K562 (cell line): ENCODE data around the gene RXRA. TPM values are rescaled to one million over a fixed set of nuclear protein-coding genes. Genes with fewer than 3 reads are reported as not detected.

ENCODE experiments used
- ATAC-seq: fragments of 200-7000 bp; cut with Tn5 transposase; 3 replicates; pipeline ENCODE4 v1.9.1; 2020; ENCODE audit warnings: moderate library complexity
- BruUV-seq: library from RNA; stranded (reverse); fragments of 400-500 nt; replicated peaks from 2 replicates; lab custom pipeline; 2021; lab: Mats Ljungman, UMichigan
- CTCF ChIA-PET: fragments of 300-600 bp; formaldehyde crosslinking; extraction: SDS; loops from one replicate; lab custom pipeline; 2021; ENCODE audit warnings: low intra/inter-chr PET ratio; lab: Yijun Ruan, JAX
- POLR2A ChIA-PET: fragments of 300-600, 350-650 bp; sonication (Branson Sonifier 250); formaldehyde crosslinking; extraction: SDS; loops from one replicate; lab custom pipeline; 2021; ENCODE audit warnings: antibody characterized with exemption, inconsistent platforms; lab: Yijun Ruan, JAX
- DNase-seq, 4 experiments: peaks; one replicate each; pipeline versions ENCODE4 v3.0.0 to v3.0.0-alpha.2; 2011 to 2018; ENCODE audit warnings: low spot score in 3 of 4, mixed read lengths in 3 of 4; ENCODE audit errors: extremely low read depth in 1 of 4
- FAIRE-seq: peaks from 2 replicates; lab custom pipeline; 2011; peaks lifted over from hg19 to GRCh38; lab: Jason Lieb, UNC
- H2AFZ ChIP-seq: 2 replicates; pipeline ENCODE4 v1.6.0; 2011; ENCODE audit warnings: low read depth, low read length, control low read depth, inconsistent platforms
- H3K27ac ChIP-seq: fragments of 200-600 bp; 3 replicates; pipeline ENCODE4 v1.8.0; 2011; ENCODE audit warnings: low read depth, mild to moderate bottlenecking, control low read depth, inconsistent platforms, low read length, moderate library complexity, mixed read lengths; ENCODE audit errors: extremely low read depth
- H3K27me3 ChIP-seq, 2 experiments: fragments of 300-600 bp in 1 of 2; 2 replicates in 1 of 2; 3 replicates in 1 of 2; pipeline versions ENCODE4 v1.6.0 to v1.8.0; 2011; ENCODE audit warnings: inconsistent platforms in 2 of 2, low read length in 2 of 2, mild to moderate bottlenecking in 1 of 2, mixed read lengths in 1 of 2, moderate library complexity in 1 of 2; ENCODE audit not compliant: control insufficient read depth in 2 of 2, insufficient read depth in 2 of 2
- H3K36me3 ChIP-seq: fragments of 300-600 bp; 3 replicates; pipeline ENCODE4 v1.8.0; 2011; ENCODE audit warnings: mild to moderate bottlenecking, low read length, inconsistent platforms; ENCODE audit not compliant: control insufficient read depth, insufficient read depth
- H3K4me1 ChIP-seq, 2 experiments: fragments of 200-600 bp in 1 of 2; replicated peaks in 1 of 2; 2 replicates in 1 of 2; 3 replicates in 1 of 2; pipeline versions ENCODE4 v1.5.1 to v1.8.0; 2011; ENCODE audit warnings: inconsistent platforms in 2 of 2, low read length in 2 of 2, mild to moderate bottlenecking in 1 of 2, mixed read lengths in 1 of 2, moderate library complexity in 1 of 2; ENCODE audit not compliant: control insufficient read depth in 2 of 2, insufficient read depth in 2 of 2
- H3K4me2 ChIP-seq: 2 replicates; pipeline ENCODE4 v1.6.1; 2011; ENCODE audit warnings: low read length, control low read depth, inconsistent platforms, mixed read lengths; ENCODE audit not compliant: insufficient read depth
- H3K4me3 ChIP-seq: fragments of 200-600 bp; sonication (generic), shearing (Covaris generic); 2 replicates; pipeline ENCODE4 v1.5.1; 2016; ENCODE audit warnings: control low read depth, inconsistent platforms
- H3K79me2 ChIP-seq: fragments of 200-600 bp; 3 replicates; pipeline ENCODE4 v1.8.0; 2011; ENCODE audit warnings: low read length, inconsistent platforms; ENCODE audit not compliant: control insufficient read depth, insufficient read depth
- H3K9ac ChIP-seq, 2 experiments: 2 replicates each; pipeline versions ENCODE4 v1.6.0 to v1.6.1; 2011; ENCODE audit warnings: low read depth in 2 of 2, low read length in 2 of 2, control low read depth in 1 of 2, inconsistent platforms in 1 of 2, mild to moderate bottlenecking in 1 of 2, mixed read lengths in 1 of 2; ENCODE audit not compliant: insufficient read depth in 1 of 2
- H3K9me1 ChIP-seq: one replicate; pipeline ENCODE4 v1.6.0; 2011; ENCODE audit warnings: inconsistent platforms, mild to moderate bottlenecking, low read length, moderate library complexity; ENCODE audit not compliant: control insufficient read depth, insufficient read depth
- H3K9me3 ChIP-seq: replicated peaks from 2 replicates; pipeline ENCODE4 v1.5.1; 2011; ENCODE audit warnings: low read depth, low read length, inconsistent platforms; ENCODE audit not compliant: control insufficient read depth, insufficient read depth
- H4K20me1 ChIP-seq: replicated peaks from 2 replicates; pipeline ENCODE4 v1.6.1; 2011; ENCODE audit warnings: low read length, inconsistent platforms, mixed read lengths; ENCODE audit not compliant: control insufficient read depth, insufficient read depth
- CBX1 ChIP-seq: sonication (generic); IDR thresholded peaks from 2 replicates; pipeline ENCODE4 v1.6.1; 2016; ENCODE audit warnings: antibody characterized with exemption, low read depth, mild to moderate bottlenecking
- HLTF ChIP-seq: fragments of 450-650 bp; IDR thresholded peaks from 2 replicates; pipeline ENCODE4 v1.6.1; 2016
- NR2C2 ChIP-seq, 2 experiments: fragments of 200-800 bp in 1 of 2; sonication (Bioruptor generic) in 1 of 2; sonication (generic) in 1 of 2; formaldehyde crosslinking in 1 of 2; IDR thresholded peaks; 2 replicates each; pipeline versions ENCODE4 v1.6.1 to v1.8.0; 2016 to 2022; ENCODE audit warnings: mild to moderate bottlenecking in 1 of 2, missing compliant biosample characterization in 1 of 2, missing genetic modification characterization in 1 of 2, missing genetic modification reagents in 1 of 2
- PCBP2 ChIP-seq: fragments of 200-400 bp; formaldehyde crosslinking; IDR thresholded peaks from 2 replicates; pipeline ENCODE4 v1.6.1; 2018; ENCODE audit warnings: low read length, low read depth, mild to moderate bottlenecking, moderate library complexity; ENCODE audit not compliant: poor library complexity, severe bottlenecking
- ZNF239 ChIP-seq: fragments of 250-450 bp; sonication (Bioruptor Pico); IDR thresholded peaks from 2 replicates; pipeline ENCODE4 v1.4.0; 2020; ENCODE audit warnings: mild to moderate bottlenecking
- ZNF253 ChIP-seq: fragments of 250-450 bp; sonication (Bioruptor Pico); conservative IDR thresholded peaks from 2 replicates; pipeline ENCODE4 v1.6.1; 2021; ENCODE audit warnings: mild to moderate bottlenecking
- WGBS: fragments of 100-300 bp; shearing (Covaris generic); methylation state at CpG from one replicate; pipeline ENCODE4 v1.1.6; 2016; ENCODE audit warnings: low coverage, mixed read lengths; ENCODE audit not compliant: insufficient coverage; ENCODE audit errors: missing lambda C conversion rate; 5-methylcytosine and 5-hydroxymethylcytosine counted together
- in situ Hi-C: fragments of 300-500 bp; cut with MboI; formaldehyde crosslinking; loops from 4 replicates; pipeline ENCODE4 v1.15.0; 2018; ENCODE audit warnings: inconsistent platforms, mixed read lengths
- intact Hi-C: fragments of 100-400 bp; cut with micrococcal nuclease; formaldehyde crosslinking; loops from 2 replicates; pipeline ENCODE4 v1.14.2; 2022
- polyA plus RNA-seq, 8 experiments: library from polyadenylated mRNA; depleted of rRNA in 4 of 8; stranded (reverse) in 5 of 8; unstranded in 3 of 8; fragments of >200 nt; fragmentation: Nextera tagmentation in 2 of 8; fragmentation: Illumina TruSeq in 1 of 8; extraction: Ambion mirVana in 2 of 8; extraction: Trizol in 1 of 8; gene quantifications; 2 replicates each; pipeline versions ENCODE4 v1.2.1 to v1.2.3, GENCODE V29; 2011 to 2014; ENCODE audit warnings: inconsistent platforms in 1 of 8, missing spikeins in 1 of 8
- total RNA-seq, 7 experiments: library from RNA; depleted of rRNA in 6 of 7; stranded (reverse); fragments of >200 nt in 6 of 7; fragmentation: Illumina TruSeq in 2 of 7; extraction: Trizol in 2 of 7; gene quantifications; 2 replicates each; pipeline versions ENCODE4 v1.2.1 to v1.2.3, GENCODE V29; 2011 to 2021; ENCODE audit warnings: low replicate concordance in 1 of 7
- TF ChIP-seq, protein P1 (sequence below): fragments of 150-350 bp; IDR thresholded peaks from 2 replicates; pipeline ENCODE4 v1.6.1; 2014; ENCODE audit warnings: low read depth, mild to moderate bottlenecking, low read length, borderline replicate concordance
- TF ChIP-seq, protein P2 (sequence below), 2 experiments: fragments of 250-450 bp in 1 of 2; fragments of 450-650 bp in 1 of 2; sonication (Bioruptor Pico) in 1 of 2; IDR thresholded peaks; 2 replicates each; pipeline versions ENCODE4 v1.6.1 to v1.8.0; 2016 to 2021; ENCODE audit warnings: mild to moderate bottlenecking in 2 of 2, moderate library complexity in 2 of 2, missing compliant biosample characterization in 1 of 2, missing genetic modification characterization in 1 of 2

RXRA gene
- total and polyA plus RNA-seq, 9 of the 15 experiments (the other 6 are each of a cell fraction or from before 2014, with no cell fraction given) = 0.35 to 23.6 (median 4.6) TPM

DNA sequence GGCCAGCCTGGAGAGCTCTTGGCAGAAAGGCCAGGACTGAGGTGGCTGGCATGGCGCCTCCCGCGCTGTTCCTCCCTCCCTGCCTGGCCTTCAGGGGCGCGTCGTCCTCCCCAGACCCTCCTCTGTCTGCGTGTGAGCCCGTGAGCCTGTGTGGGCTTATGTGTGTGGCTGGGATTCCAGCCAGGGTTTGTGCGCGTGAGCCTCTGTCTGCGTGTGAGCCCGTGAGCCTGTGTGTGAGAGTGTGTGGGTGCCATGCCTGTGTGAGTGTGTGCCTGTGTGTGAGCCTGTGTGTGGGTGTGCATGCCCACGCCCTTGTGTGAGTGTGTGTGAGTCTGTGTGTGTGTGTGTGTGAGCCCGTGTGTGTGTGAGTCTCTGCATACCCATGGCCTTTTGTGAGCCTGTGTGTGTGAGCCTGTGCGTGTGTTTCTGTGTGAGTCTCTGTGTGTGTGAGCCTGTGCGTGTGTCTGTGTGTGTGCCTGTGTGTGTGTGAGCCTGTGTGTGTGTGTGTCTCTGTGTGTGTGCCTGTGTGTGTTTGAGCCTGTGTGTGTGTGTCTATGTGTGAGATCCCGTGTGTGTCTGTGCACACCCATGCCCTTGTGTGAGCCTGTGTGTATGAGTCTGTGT lies 13.0 kb downstream of the RXRA start:
- WGBS = 50% methylated on average over 11 of the region's 17 CpGs
- intact Hi-C loops (no loop called here), in situ Hi-C loops (no loop called here)
- peak overlapping the region; percentile 2; the same call in 1 of the 2 replicates for H3K4me3 ChIP-seq
- no peak overlapping the region for H2AFZ ChIP-seq
- peaks cover 12% of the 10 kb centered on the region for H3K9me1 ChIP-seq
- no peaks in the 10 kb centered on the region for H3K27me3 ChIP-seq
- H3K4me2 ChIP-seq = peak overlapping the region; percentile 67
- peaks cover 44 to 100% of the 10 kb centered on the region in 2 experiments for H3K4me1 ChIP-seq
- peak; percentile 49 for ATAC-seq
- H3K36me3 ChIP-seq = no peaks in the 10 kb centered on the region; the same call in 2 of the 3 replicates
- peak overlapping the region; percentile 66 to 87 for H3K9ac ChIP-seq
- DNase-seq = peak in 2 of 4 experiments; percentile 50 to 54
- H3K9me3 ChIP-seq = no peaks in the 10 kb centered on the region
- peak overlapping the region; percentile 81 for H3K27ac ChIP-seq
- FAIRE-seq = peak; percentile 96
- H4K20me1 ChIP-seq = peaks cover 21% of the 10 kb centered on the region
- POLR2A ChIA-PET = interaction anchor here (1.9 kb wide), 1 partner anchor 11 kb away, joined by 12 read pairs; no protein-coding TSS in a partner anchor
- H3K79me2 ChIP-seq = peaks cover 85% of the 10 kb centered on the region
- BruUV-seq = no TSS peak
- CTCF ChIA-PET = no interaction called here
- TF ChIP-seq ZNF253 (CRISPR knock-in tag) (no peak), PCBP2 (no peak), ZNF239 (no peak), HLTF (0 out of 2 replicates have a peak, but pooled peaks have one; percentile 48), NR2C2 (CRISPR knock-in tag; IDR thresholded peaks at IDR 0.05) (no peak), NR2C2 (tag; IDR thresholded peaks at IDR 0.05) (no peak), CBX1 (0 out of 2 replicates have a peak, but pooled peaks have one; percentile 37)
- TF ChIP-seq, protein P1, sequence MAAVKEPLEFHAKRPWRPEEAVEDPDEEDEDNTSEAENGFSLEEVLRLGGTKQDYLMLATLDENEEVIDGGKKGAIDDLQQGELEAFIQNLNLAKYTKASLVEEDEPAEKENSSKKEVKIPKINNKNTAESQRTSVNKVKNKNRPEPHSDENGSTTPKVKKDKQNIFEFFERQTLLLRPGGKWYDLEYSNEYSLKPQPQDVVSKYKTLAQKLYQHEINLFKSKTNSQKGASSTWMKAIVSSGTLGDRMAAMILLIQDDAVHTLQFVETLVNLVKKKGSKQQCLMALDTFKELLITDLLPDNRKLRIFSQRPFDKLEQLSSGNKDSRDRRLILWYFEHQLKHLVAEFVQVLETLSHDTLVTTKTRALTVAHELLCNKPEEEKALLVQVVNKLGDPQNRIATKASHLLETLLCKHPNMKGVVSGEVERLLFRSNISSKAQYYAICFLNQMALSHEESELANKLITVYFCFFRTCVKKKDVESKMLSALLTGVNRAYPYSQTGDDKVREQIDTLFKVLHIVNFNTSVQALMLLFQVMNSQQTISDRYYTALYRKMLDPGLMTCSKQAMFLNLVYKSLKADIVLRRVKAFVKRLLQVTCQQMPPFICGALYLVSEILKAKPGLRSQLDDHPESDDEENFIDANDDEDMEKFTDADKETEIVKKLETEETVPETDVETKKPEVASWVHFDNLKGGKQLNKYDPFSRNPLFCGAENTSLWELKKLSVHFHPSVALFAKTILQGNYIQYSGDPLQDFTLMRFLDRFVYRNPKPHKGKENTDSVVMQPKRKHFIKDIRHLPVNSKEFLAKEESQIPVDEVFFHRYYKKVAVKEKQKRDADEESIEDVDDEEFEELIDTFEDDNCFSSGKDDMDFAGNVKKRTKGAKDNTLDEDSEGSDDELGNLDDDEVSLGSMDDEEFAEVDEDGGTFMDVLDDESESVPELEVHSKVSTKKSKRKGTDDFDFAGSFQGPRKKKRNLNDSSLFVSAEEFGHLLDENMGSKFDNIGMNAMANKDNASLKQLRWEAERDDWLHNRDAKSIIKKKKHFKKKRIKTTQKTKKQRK = no peak
- TF ChIP-seq, protein P2, sequence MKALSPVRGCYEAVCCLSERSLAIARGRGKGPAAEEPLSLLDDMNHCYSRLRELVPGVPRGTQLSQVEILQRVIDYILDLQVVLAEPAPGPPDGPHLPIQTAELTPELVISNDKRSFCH (CRISPR knock-in tag; IDR thresholded peaks at IDR 0.05) = no peak
- TF ChIP-seq, protein P2 (tag; IDR thresholded peaks at IDR 0.05) = no peak
